HepG2 (cell line): Measurements from ENCODE around the gene CAPN11. TPM values are rescaled to one million over a fixed set of nuclear protein-coding genes. Genes with fewer than 3 reads are reported as not detected.

Source experiments
- HOXA5 ChIP-seq: sonication (generic); formaldehyde crosslinking; IDR thresholded peaks from 2 replicates; pipeline ENCODE4 v1.4.0; 2020; ENCODE audit warnings: missing genetic modification reagents
- IKZF1 ChIP-seq: fragments of 450-650 bp; IDR thresholded peaks from 2 replicates; pipeline ENCODE4 v1.7.1; 2016
- KLF9 ChIP-seq: IDR thresholded peaks from 2 replicates; pipeline ENCODE4 v1.6.1; 2016; ENCODE audit warnings: low read depth
- KMT2A ChIP-seq: sonication (generic); formaldehyde crosslinking; IDR thresholded peaks from 2 replicates; pipeline ENCODE4 v1.4.0; 2020; ENCODE audit warnings: missing genetic modification reagents
- MAFF ChIP-seq: IDR thresholded peaks from 2 replicates; pipeline ENCODE4 v1.6.1; 2011; ENCODE audit warnings: low read depth, low read length, improper control_type of control experiment
- MTA1 ChIP-seq: sonication (generic); formaldehyde crosslinking; IDR thresholded peaks from 2 replicates; pipeline ENCODE4 v1.4.0; 2020; ENCODE audit warnings: missing genetic modification reagents, mild to moderate bottlenecking, borderline replicate concordance
- NFE2L1 ChIP-seq: sonication (generic); formaldehyde crosslinking; IDR thresholded peaks from 2 replicates; pipeline ENCODE4 v1.4.0; 2020; ENCODE audit warnings: missing genetic modification reagents, mild to moderate bottlenecking, borderline replicate concordance
- NR2F1 ChIP-seq, 2 experiments: fragments of 450-650 bp in 1 of 2; formaldehyde crosslinking in 1 of 2; IDR thresholded peaks; 2 replicates each; pipeline versions ENCODE4 v1.5.0 to v1.6.1; 2016 to 2020; ENCODE audit warnings: mild to moderate bottlenecking in 1 of 2, missing compliant biosample characterization in 1 of 2, missing genetic modification reagents in 1 of 2, moderate library complexity in 1 of 2
- SIX4 ChIP-seq: sonication (generic); formaldehyde crosslinking; IDR thresholded peaks from 2 replicates; pipeline ENCODE4 v1.4.0; 2020; ENCODE audit warnings: missing genetic modification reagents
- SMYD3 ChIP-seq: sonication (generic); formaldehyde crosslinking; IDR thresholded peaks from 2 replicates; pipeline ENCODE4 v1.8.1; 2023; ENCODE audit warnings: mild to moderate bottlenecking, missing genetic modification reagents
- TSC22D2 ChIP-seq: sonication (generic); formaldehyde crosslinking; IDR thresholded peaks from 2 replicates; pipeline ENCODE4 v1.5.1; 2020; ENCODE audit warnings: missing genetic modification reagents, mild to moderate bottlenecking, borderline replicate concordance
- ZBTB3 ChIP-seq: sonication (generic); formaldehyde crosslinking; IDR thresholded peaks from 2 replicates; pipeline ENCODE4 v1.4.0; 2020; ENCODE audit warnings: low read depth, mild to moderate bottlenecking, moderate library complexity, missing genetic modification reagents, borderline replicate concordance
- ZFP90 ChIP-seq: sonication (generic); formaldehyde crosslinking; IDR thresholded peaks from 2 replicates; pipeline ENCODE4 v1.8.0; 2022; ENCODE audit warnings: missing genetic modification reagents, mild to moderate bottlenecking, inconsistent platforms, borderline replicate concordance
- ZMYM4 ChIP-seq: sonication (generic); formaldehyde crosslinking; IDR thresholded peaks from 2 replicates; pipeline ENCODE4 v1.8.1; 2023; ENCODE audit warnings: mild to moderate bottlenecking, missing genetic modification reagents
- ZNF224 ChIP-seq: sonication (generic); formaldehyde crosslinking; IDR thresholded peaks from 2 replicates; pipeline ENCODE4 v1.5.0; 2020; ENCODE audit warnings: mild to moderate bottlenecking, missing genetic modification reagents
- ZNF468 ChIP-seq: sonication (generic); formaldehyde crosslinking; IDR thresholded peaks from 2 replicates; pipeline ENCODE4 v1.8.0; 2022; ENCODE audit warnings: mild to moderate bottlenecking, moderate library complexity, missing genetic modification reagents
- ZNF567 ChIP-seq: sonication (generic); formaldehyde crosslinking; IDR thresholded peaks from 2 replicates; pipeline ENCODE4 v1.8.1; 2023; ENCODE audit warnings: mild to moderate bottlenecking, missing genetic modification reagents, borderline replicate concordance
- ZNF577 ChIP-seq: sonication (generic); formaldehyde crosslinking; IDR thresholded peaks from 2 replicates; pipeline ENCODE4 v1.4.0; 2020; ENCODE audit warnings: mild to moderate bottlenecking, low read depth, missing genetic modification reagents, borderline replicate concordance
- ZNF598 ChIP-seq: sonication (generic); formaldehyde crosslinking; IDR thresholded peaks from 2 replicates; pipeline ENCODE4 v1.5.1; 2020; ENCODE audit warnings: mild to moderate bottlenecking, missing genetic modification reagents, borderline replicate concordance
- polyA plus RNA-seq, 8 experiments: library from polyadenylated mRNA; depleted of rRNA in 3 of 8; stranded (reverse) in 7 of 8; unstranded in 1 of 8; fragments of >200 nt; fragmentation: Illumina TruSeq in 4 of 8; extraction: Trizol in 4 of 8; gene quantifications; 2 replicates each; pipeline versions ENCODE4 v1.2.1 to v1.2.3, GENCODE V29; 2011 to 2016; ENCODE audit warnings: low read depth in 4 of 8, missing spikeins in 1 of 8, mixed read lengths in 1 of 8; ENCODE audit not compliant: insufficient read depth in 1 of 8
- total RNA-seq, 5 experiments: library from RNA; depleted of rRNA; stranded (reverse); fragments of >200 nt; fragmentation: Illumina TruSeq; extraction: Trizol; gene quantifications; 2 replicates each; pipeline ENCODE4 v1.2.3, GENCODE V29; 2016; ENCODE audit warnings: low read depth in 1 of 5
- TF ChIP-seq, protein P1 (sequence below): sonication (generic); formaldehyde crosslinking; IDR thresholded peaks from 2 replicates; pipeline ENCODE4 v1.4.0; 2020; ENCODE audit warnings: missing genetic modification reagents
- TF ChIP-seq, protein P2 (sequence below): sonication (generic); formaldehyde crosslinking; IDR thresholded peaks from 2 replicates; pipeline ENCODE4 v1.5.1; 2020; ENCODE audit warnings: mild to moderate bottlenecking, missing genetic modification reagents
- TF ChIP-seq, protein P3 (sequence below): sonication (generic); formaldehyde crosslinking; IDR thresholded peaks from 2 replicates; pipeline ENCODE4 v1.5.0; 2020; ENCODE audit warnings: missing genetic modification reagents
- TF ChIP-seq, protein P4 (sequence below): sonication (generic); formaldehyde crosslinking; conservative IDR thresholded peaks from 2 replicates; pipeline ENCODE4 v1.8.0; 2022; ENCODE audit warnings: low read depth, missing genetic modification reagents

CAPN11 gene
- total and polyA plus RNA-seq, 2 of the 13 experiments (the other 11 are each of a cell fraction or from before 2014, with no cell fraction given): 0.07 to 0.11 TPM

DNA sequence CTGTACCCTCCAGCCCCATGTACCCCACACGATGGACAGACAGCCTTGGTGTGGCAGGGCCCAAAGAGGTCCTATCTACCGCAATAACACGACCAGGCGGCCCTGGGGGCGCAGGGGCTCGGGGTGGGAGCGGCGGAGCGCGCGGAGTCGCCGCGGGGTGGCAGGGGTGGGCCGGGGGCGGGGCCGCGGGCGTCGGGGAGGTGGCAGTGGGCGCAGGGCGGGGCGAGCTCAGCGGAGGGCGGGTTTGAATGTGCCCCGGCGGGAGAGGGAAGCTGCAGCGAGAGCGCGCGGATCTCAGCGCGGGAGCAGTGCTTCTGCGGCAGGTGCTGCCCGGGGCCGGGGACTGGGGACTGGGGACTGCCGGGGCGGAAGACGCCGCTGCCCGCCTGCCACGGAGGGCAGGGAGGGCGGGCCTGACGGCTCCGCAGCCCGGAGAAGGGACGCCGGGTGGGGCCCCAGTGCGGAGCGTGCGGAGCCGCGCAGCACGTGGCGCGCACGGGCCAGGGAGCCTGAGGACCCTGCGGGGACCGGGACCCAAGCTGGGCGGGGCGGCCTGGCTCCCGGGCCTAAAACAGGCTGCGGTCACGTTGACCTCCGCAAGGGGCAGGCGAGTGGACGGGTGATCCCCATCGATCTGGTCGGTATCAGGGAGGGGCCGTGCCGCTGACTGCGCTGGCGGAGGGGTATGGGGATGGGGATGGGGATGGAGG lies 64.9 kb downstream of the CAPN11 start, which contains the start of gene SLC29A1 (continued):
- TF ChIP-seq, protein P1, sequence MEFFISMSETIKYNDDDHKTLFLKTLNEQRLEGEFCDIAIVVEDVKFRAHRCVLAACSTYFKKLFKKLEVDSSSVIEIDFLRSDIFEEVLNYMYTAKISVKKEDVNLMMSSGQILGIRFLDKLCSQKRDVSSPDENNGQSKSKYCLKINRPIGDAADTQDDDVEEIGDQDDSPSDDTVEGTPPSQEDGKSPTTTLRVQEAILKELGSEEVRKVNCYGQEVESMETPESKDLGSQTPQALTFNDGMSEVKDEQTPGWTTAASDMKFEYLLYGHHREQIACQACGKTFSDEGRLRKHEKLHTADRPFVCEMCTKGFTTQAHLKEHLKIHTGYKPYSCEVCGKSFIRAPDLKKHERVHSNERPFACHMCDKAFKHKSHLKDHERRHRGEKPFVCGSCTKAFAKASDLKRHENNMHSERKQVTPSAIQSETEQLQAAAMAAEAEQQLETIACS (CRISPR knock-in tag): peak; percentile 76
- TF ChIP-seq, protein P2, sequence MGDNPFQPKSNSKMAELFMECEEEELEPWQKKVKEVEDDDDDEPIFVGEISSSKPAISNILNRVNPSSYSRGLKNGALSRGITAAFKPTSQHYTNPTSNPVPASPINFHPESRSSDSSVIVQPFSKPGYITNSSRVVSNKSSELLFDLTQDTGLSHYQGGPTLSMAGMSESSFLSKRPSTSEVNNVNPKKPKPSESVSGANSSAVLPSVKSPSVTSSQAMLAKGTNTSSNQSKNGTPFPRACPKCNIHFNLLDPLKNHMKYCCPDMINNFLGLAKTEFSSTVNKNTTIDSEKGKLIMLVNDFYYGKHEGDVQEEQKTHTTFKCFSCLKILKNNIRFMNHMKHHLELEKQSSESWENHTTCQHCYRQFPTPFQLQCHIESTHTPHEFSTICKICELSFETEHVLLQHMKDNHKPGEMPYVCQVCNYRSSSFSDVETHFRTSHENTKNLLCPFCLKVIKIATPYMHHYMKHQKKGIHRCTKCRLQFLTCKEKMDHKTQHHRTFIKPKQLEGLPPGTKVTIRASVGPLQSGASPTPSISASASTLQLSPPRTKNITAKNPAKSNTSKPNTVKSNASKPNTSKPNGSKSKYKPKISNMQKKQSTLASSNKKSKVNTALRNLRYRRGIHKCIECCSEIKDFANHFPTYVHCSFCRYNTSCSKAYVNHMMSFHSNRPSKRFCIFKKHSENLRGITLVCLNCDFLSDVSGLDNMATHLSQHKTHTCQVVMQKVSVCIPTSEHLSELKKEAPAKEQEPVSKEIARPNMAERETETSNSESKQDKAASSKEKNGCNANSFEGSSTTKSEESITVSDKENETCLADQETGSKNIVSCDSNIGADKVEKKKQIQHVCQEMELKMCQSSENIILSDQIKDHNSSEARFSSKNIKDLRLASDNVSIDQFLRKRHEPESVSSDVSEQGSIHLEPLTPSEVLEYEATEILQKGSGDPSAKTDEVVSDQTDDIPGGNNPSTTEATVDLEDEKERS (CRISPR knock-in tag): no peak
- TF ChIP-seq SMYD3 (CRISPR knock-in tag): no peak; the same call in 1 of the 2 replicates
- no peak for TF ChIP-seq ZNF577 (CRISPR knock-in tag)
- no peak for TF ChIP-seq IKZF1
- peak; percentile 47; the same call in 1 of the 2 replicates for TF ChIP-seq ZFP90
- TF ChIP-seq ZNF567 (CRISPR knock-in tag): no peak
- TF ChIP-seq TSC22D2 (CRISPR knock-in tag): no peak
- TF ChIP-seq ZNF598: no peak
- peak; percentile 15 to 68; a peak in 1 of 4 replicates for TF ChIP-seq NR2F1 (CRISPR knock-in tag; IDR thresholded peaks at IDR 0.05)
- peak; percentile 40; the same call in 1 of the 2 replicates for TF ChIP-seq ZMYM4 (CRISPR knock-in tag)
- no peak for TF ChIP-seq ZNF468 (CRISPR knock-in tag)
- TF ChIP-seq KMT2A (CRISPR knock-in tag): no peak
- TF ChIP-seq MTA1 (CRISPR knock-in tag): no peak
- peak; percentile 74; the same call in 1 of the 2 replicates for TF ChIP-seq HOXA5
- 0 out of 2 replicates have a peak, but pooled peaks have one; percentile 19 for TF ChIP-seq SIX4
- TF ChIP-seq ZBTB3 (CRISPR knock-in tag): no peak
- TF ChIP-seq, protein P3, sequence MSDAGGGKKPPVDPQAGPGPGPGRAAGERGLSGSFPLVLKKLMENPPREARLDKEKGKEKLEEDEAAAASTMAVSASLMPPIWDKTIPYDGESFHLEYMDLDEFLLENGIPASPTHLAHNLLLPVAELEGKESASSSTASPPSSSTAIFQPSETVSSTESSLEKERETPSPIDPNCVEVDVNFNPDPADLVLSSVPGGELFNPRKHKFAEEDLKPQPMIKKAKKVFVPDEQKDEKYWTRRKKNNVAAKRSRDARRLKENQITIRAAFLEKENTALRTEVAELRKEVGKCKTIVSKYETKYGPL (CRISPR knock-in tag): peak; percentile 62; the same call in 1 of the 2 replicates
- TF ChIP-seq ZNF224: 0 out of 2 replicates have a peak, but pooled peaks have one; percentile 37
- TF ChIP-seq, protein P4, sequence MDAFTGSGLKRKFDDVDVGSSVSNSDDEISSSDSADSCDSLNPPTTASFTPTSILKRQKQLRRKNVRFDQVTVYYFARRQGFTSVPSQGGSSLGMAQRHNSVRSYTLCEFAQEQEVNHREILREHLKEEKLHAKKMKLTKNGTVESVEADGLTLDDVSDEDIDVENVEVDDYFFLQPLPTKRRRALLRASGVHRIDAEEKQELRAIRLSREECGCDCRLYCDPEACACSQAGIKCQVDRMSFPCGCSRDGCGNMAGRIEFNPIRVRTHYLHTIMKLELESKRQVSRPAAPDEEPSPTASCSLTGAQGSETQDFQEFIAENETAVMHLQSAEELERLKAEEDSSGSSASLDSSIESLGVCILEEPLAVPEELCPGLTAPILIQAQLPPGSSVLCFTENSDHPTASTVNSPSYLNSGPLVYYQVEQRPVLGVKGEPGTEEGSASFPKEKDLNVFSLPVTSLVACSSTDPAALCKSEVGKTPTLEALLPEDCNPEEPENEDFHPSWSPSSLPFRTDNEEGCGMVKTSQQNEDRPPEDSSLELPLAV: no peak
- TF ChIP-seq KLF9 (CRISPR knock-in tag): no peak
- TF ChIP-seq NFE2L1 (CRISPR knock-in tag): no peak
- TF ChIP-seq MAFF: no peak
